Sigmoid colon (tissue), 4 donors: Measurements from ENCODE around the gene RASD1.

ENCODE experiments used
- EP300 ChIP-seq, 4 donors: sonication (generic); formaldehyde crosslinking; IDR thresholded peaks; one replicate each; pipeline ENCODE4 v1.6.1; 2017; ENCODE audit warnings: antibody characterized with exemption in 4 of 4
- POLR2A ChIP-seq, 2 donors: fragments of 450-650 bp; IDR thresholded peaks; one replicate each; pipeline ENCODE4 v1.6.1; 2016; ENCODE audit warnings: antibody characterized with exemption in 2 of 2, mild to moderate bottlenecking in 2 of 2, moderate library complexity in 2 of 2
- POLR2AphosphoS5 ChIP-seq, 4 donors: sonication (generic); formaldehyde crosslinking; IDR thresholded peaks; one replicate each; pipeline ENCODE4 v1.6.1; 2017; ENCODE audit warnings: antibody characterized with exemption in 4 of 4
- TF ChIP-seq, protein P1 (sequence below), 4 experiments: fragments of 450-650 bp in 3 of 4; fragments of 200-600 bp in 1 of 4; IDR thresholded peaks; one replicate each; pipeline ENCODE4 v1.5.1; 2016 to 2019; ENCODE audit warnings: antibody characterized with exemption in 4 of 4, mild to moderate bottlenecking in 3 of 4, moderate library complexity in 2 of 4

DNA sequence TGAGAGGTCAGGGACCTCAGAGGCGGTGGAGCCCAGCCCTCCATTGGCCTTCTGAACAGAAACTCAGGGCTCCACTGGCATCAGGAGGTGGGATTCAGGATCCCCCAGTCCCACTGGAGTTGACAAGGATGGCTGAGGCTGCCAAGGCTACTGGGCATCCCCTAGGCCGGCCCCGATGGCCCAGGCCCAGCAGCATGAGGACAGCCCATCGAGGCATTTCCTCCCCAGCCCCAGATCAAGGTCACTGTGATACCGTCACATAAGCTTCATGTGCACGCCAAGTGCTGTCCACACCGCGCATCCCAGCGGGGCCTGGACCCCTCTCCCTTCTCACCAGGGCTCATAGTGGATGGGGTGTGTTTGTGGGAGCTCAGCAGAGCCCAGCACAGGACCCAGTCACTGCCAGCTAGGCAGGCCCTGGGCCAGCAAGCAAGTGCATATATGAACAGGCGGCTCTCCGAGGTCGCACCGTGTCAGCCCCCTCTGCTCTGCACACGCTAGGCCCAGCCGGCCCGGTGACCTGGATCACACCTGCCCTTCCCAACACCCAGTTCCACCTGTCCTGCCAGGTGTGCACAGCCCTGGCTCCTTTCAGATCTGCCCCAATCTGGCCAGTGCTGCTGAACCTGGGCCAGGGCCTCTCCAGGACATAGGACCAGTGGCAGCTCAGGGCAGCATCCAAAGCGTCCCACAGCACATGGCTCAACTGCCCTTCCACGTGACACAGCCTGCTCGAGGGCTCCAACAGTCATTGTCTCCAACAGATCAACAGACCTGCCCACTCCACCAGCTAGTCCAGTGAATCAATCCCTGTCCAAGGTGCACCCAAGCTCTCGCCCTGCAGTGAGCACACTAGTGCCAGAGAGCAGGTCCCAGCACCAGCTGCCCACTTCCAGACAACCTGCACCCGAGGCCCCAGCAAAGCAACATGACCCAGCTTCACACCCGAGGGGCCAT is 32.8 kb upstream of the RASD1 start:
- TF ChIP-seq POLR2A (IDR thresholded peaks at IDR 0.05) (no peak), POLR2AphosphoS5 (IDR thresholded peaks at IDR 0.05) (no peak), EP300 (IDR thresholded peaks at IDR 0.05) (no peak)
- TF ChIP-seq, protein P1, sequence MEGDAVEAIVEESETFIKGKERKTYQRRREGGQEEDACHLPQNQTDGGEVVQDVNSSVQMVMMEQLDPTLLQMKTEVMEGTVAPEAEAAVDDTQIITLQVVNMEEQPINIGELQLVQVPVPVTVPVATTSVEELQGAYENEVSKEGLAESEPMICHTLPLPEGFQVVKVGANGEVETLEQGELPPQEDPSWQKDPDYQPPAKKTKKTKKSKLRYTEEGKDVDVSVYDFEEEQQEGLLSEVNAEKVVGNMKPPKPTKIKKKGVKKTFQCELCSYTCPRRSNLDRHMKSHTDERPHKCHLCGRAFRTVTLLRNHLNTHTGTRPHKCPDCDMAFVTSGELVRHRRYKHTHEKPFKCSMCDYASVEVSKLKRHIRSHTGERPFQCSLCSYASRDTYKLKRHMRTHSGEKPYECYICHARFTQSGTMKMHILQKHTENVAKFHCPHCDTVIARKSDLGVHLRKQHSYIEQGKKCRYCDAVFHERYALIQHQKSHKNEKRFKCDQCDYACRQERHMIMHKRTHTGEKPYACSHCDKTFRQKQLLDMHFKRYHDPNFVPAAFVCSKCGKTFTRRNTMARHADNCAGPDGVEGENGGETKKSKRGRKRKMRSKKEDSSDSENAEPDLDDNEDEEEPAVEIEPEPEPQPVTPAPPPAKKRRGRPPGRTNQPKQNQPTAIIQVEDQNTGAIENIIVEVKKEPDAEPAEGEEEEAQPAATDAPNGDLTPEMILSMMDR (IDR thresholded peaks at IDR 0.05) = no peak
